ENCODE data around the gene TNXB. TPM values are rescaled to one million over a fixed set of nuclear protein-coding genes. Genes with fewer than 3 reads are reported as not detected.
"Not testable (repeated sequence)": the region's sequence is repeated elsewhere in the genome, so short reads cannot be mapped to it uniquely, and the experiment has no call there.

The TNXB gene
- total RNA-seq, 1 experiment from 2014 or later, result 11.5 TPM

- BruUV-seq (replicated peaks); intact Hi-C loops (cut with micrococcal nuclease; ENCODE audit: unreplicated experiment): not testable (repeated sequence)
Observed at GRCh38 chr6:32041385-32041784, 67.8 kb downstream of the TNXB start.

GRCh38 chr6:32041050-32041321 is 68.2 kb downstream of the TNXB start:
- H3K9me3 ChIP-seq (ENCODE audit: low read depth, low read length, poor library complexity, severe bottlenecking); H3K4me3 ChIP-seq (ENCODE audit: low read depth, low read length, poor library complexity, severe bottlenecking); H3K27ac ChIP-seq (ENCODE audit: low read depth, low read length, poor library complexity, severe bottlenecking); BruUV-seq (replicated peaks); CTCF ChIA-PET; intact Hi-C loops (cut with micrococcal nuclease; ENCODE audit: unreplicated experiment); H3K4me1 ChIP-seq (ENCODE audit: insufficient read depth, low read length, poor library complexity, severe bottlenecking); H3K36me3 ChIP-seq (ENCODE audit: insufficient read depth, low read length, poor library complexity, severe bottlenecking); DNase-seq (ENCODE audit: low spot score); H3K27me3 ChIP-seq (replicated peaks; ENCODE audit: insufficient read depth, low read depth, low read length, poor library complexity); POLR2A ChIA-PET (ENCODE audit: low non-redundant PET): not testable (repeated sequence)

More at GRCh38 chr6:32041385-32041784, 67.8 kb downstream of the TNXB start:
- CTCF ChIA-PET; POLR2A ChIA-PET (ENCODE audit: low non-redundant PET); H3K4me3 ChIP-seq (ENCODE audit: low read depth, low read length, poor library complexity, severe bottlenecking); H3K36me3 ChIP-seq (ENCODE audit: insufficient read depth, low read length, poor library complexity, severe bottlenecking); DNase-seq (ENCODE audit: low spot score); H3K27ac ChIP-seq (ENCODE audit: low read depth, low read length, poor library complexity, severe bottlenecking); H3K4me1 ChIP-seq (ENCODE audit: insufficient read depth, low read length, poor library complexity, severe bottlenecking); H3K27me3 ChIP-seq (replicated peaks; ENCODE audit: insufficient read depth, low read depth, low read length, poor library complexity); H3K9me3 ChIP-seq (ENCODE audit: low read depth, low read length, poor library complexity, severe bottlenecking): not testable (repeated sequence)

- H3K27ac ChIP-seq (ENCODE audit: low read depth, low read length, poor library complexity, severe bottlenecking); BruUV-seq (replicated peaks); H3K36me3 ChIP-seq (ENCODE audit: insufficient read depth, low read length, poor library complexity, severe bottlenecking); POLR2A ChIA-PET (ENCODE audit: low non-redundant PET); H3K27me3 ChIP-seq (replicated peaks; ENCODE audit: insufficient read depth, low read depth, low read length, poor library complexity); H3K4me3 ChIP-seq (ENCODE audit: low read depth, low read length, poor library complexity, severe bottlenecking); CTCF ChIA-PET; H3K4me1 ChIP-seq (ENCODE audit: insufficient read depth, low read length, poor library complexity, severe bottlenecking); H3K9me3 ChIP-seq (ENCODE audit: low read depth, low read length, poor library complexity, severe bottlenecking); DNase-seq (ENCODE audit: low spot score); intact Hi-C loops (cut with micrococcal nuclease; ENCODE audit: unreplicated experiment): not testable (repeated sequence)
Observed at GRCh38 chr6:32040299-32041049, 68.7 kb downstream of the TNXB start.

GRCh38 chr6:32039321-32040274 is 69.5 kb downstream of the TNXB start:
- H3K4me3 ChIP-seq (ENCODE audit: low read depth, low read length, poor library complexity, severe bottlenecking); H3K27me3 ChIP-seq (replicated peaks; ENCODE audit: insufficient read depth, low read depth, low read length, poor library complexity); H3K27ac ChIP-seq (ENCODE audit: low read depth, low read length, poor library complexity, severe bottlenecking); H3K4me1 ChIP-seq (ENCODE audit: insufficient read depth, low read length, poor library complexity, severe bottlenecking); H3K9me3 ChIP-seq (ENCODE audit: low read depth, low read length, poor library complexity, severe bottlenecking); intact Hi-C loops (cut with micrococcal nuclease; ENCODE audit: unreplicated experiment); BruUV-seq (replicated peaks); POLR2A ChIA-PET (ENCODE audit: low non-redundant PET); CTCF ChIA-PET; H3K36me3 ChIP-seq (ENCODE audit: insufficient read depth, low read length, poor library complexity, severe bottlenecking); DNase-seq (ENCODE audit: low spot score): not testable (repeated sequence)

- H3K4me1 ChIP-seq (ENCODE audit: insufficient read depth, low read length, poor library complexity, severe bottlenecking); POLR2A ChIA-PET (ENCODE audit: low non-redundant PET); H3K27ac ChIP-seq (ENCODE audit: low read depth, low read length, poor library complexity, severe bottlenecking); H3K4me3 ChIP-seq (ENCODE audit: low read depth, low read length, poor library complexity, severe bottlenecking); intact Hi-C loops (cut with micrococcal nuclease; ENCODE audit: unreplicated experiment); H3K27me3 ChIP-seq (replicated peaks; ENCODE audit: insufficient read depth, low read depth, low read length, poor library complexity); H3K9me3 ChIP-seq (ENCODE audit: low read depth, low read length, poor library complexity, severe bottlenecking); BruUV-seq (replicated peaks); H3K36me3 ChIP-seq (ENCODE audit: insufficient read depth, low read length, poor library complexity, severe bottlenecking); CTCF ChIA-PET; DNase-seq (ENCODE audit: low spot score): not testable (repeated sequence)
Observed at GRCh38 chr6:32038878-32039277, 70.3 kb downstream of the TNXB start.

- H3K36me3 ChIP-seq (ENCODE audit: insufficient read depth, low read length, poor library complexity, severe bottlenecking); BruUV-seq (replicated peaks); H3K4me3 ChIP-seq (ENCODE audit: low read depth, low read length, poor library complexity, severe bottlenecking); POLR2A ChIA-PET (ENCODE audit: low non-redundant PET); H3K4me1 ChIP-seq (ENCODE audit: insufficient read depth, low read length, poor library complexity, severe bottlenecking); H3K27ac ChIP-seq (ENCODE audit: low read depth, low read length, poor library complexity, severe bottlenecking); H3K27me3 ChIP-seq (replicated peaks; ENCODE audit: insufficient read depth, low read depth, low read length, poor library complexity); DNase-seq (ENCODE audit: low spot score); CTCF ChIA-PET; intact Hi-C loops (cut with micrococcal nuclease; ENCODE audit: unreplicated experiment); H3K9me3 ChIP-seq (ENCODE audit: low read depth, low read length, poor library complexity, severe bottlenecking): not testable (repeated sequence)
Observed at GRCh38 chr6:32037598-32038524, 71.3 kb downstream of the TNXB start, which contains the start of gene CYP21A2. Gene CYP21A2 (plus strand): TSS chr6:32038415. CDS start chr6:32038423, 8 bp downstream.

- DNase-seq (ENCODE audit: low spot score); H3K4me1 ChIP-seq (ENCODE audit: insufficient read depth, low read length, poor library complexity, severe bottlenecking); BruUV-seq (replicated peaks); intact Hi-C loops (cut with micrococcal nuclease; ENCODE audit: unreplicated experiment); H3K36me3 ChIP-seq (ENCODE audit: insufficient read depth, low read length, poor library complexity, severe bottlenecking); H3K4me3 ChIP-seq (ENCODE audit: low read depth, low read length, poor library complexity, severe bottlenecking); CTCF ChIA-PET; H3K27ac ChIP-seq (ENCODE audit: low read depth, low read length, poor library complexity, severe bottlenecking); H3K9me3 ChIP-seq (ENCODE audit: low read depth, low read length, poor library complexity, severe bottlenecking); POLR2A ChIA-PET (ENCODE audit: low non-redundant PET); H3K27me3 ChIP-seq (replicated peaks; ENCODE audit: insufficient read depth, low read depth, low read length, poor library complexity): not testable (repeated sequence)
Observed at GRCh38 chr6:32037136-32037535, 72.0 kb downstream of the TNXB start.
